GM18499 (cell line): ENCODE measurements around the gene NXPH4.

Experiments used
- ATAC-seq: cut with Tn5 transposase; IDR thresholded peaks from one replicate; pipeline ENCODE4 v1.9.1; 2021; ENCODE audit warnings: moderate number of reproducible peaks; ENCODE audit not compliant: insufficient read depth, unreplicated experiment

Gene NXPH4

DNA sequence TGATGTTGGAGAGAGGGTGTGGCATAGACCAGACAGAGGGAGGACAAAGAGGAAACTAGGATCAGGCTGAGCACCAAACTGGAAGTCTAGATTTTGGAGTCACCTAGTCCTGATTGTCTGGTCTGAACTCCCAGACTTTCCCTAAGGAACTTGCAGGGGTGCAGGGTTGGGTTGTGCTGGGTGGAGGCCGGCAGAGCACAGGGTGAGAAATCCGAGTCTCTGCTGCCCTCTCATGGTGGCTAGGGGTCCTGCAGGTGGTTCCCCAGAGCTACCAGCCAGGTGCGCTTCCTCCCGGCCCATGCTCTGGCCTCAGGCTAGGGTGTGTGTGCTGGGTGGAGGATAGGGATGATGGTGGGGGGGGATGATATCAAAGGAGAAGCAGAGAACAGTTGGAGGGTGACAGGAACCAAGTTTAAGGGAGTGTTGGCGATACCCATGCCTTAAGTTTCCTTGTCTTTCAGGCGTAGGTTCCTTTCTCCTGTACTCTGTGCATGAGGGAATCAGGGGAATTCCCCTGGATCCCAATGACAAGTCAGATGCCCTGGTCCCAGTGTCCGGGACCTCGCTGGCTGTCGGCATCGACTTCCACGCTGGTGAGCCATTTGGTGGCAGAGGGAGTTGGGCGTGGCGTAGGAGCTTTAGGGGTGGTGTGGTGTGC, 33.5 kb upstream of the NXPH4 start:
- ATAC-seq = no peak

- ATAC-seq = no peak
These were observed 32.5 kb upstream of the NXPH4 start for GRCh38 chr12:57183939-57184725.

DNA sequence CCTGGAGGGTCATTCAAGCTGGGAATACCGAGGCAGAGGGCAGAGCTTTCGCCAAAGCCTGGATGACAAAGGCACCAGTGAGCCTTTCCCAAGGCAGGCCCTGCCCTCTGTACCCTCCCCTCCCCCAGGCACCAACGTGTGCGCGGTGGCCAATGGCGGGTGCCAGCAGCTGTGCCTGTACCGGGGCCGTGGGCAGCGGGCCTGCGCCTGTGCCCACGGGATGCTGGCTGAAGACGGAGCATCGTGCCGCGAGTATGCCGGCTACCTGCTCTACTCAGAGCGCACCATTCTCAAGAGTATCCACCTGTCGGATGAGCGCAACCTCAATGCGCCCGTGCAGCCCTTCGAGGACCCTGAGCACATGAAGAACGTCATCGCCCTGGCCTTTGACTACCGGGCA, 31.2 kb upstream of the NXPH4 start:
- no peak for ATAC-seq

DNA sequence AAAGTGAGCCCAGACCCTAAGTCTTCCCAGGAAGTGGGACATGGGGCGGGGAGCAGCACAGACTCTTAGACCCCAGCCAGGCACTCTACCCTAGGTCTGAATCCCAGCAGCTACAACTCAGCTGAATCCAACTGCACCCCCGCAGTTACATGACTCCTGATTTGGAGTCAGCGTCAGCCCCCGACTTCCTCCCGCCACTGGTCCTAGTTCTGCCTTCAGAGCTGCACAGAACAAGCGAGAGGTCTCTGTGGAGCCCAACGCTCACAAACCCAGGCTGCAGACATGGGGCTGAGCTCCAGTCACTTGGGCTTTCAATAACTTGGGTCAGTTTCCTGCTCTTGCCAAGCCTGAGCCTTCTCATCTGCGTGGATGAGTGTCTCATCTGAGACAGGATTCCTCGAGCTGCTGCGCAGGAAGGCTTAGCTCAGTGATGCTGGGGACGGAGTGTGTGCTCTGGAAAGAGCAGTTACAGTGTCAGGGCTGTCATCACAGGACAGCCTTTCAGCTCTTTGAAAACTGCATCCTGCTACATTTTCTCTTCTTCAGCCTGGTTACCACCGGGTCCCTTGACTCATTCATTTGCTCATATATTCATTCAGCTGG, 30.6 kb upstream of the NXPH4 start:
- no peak for ATAC-seq

DNA sequence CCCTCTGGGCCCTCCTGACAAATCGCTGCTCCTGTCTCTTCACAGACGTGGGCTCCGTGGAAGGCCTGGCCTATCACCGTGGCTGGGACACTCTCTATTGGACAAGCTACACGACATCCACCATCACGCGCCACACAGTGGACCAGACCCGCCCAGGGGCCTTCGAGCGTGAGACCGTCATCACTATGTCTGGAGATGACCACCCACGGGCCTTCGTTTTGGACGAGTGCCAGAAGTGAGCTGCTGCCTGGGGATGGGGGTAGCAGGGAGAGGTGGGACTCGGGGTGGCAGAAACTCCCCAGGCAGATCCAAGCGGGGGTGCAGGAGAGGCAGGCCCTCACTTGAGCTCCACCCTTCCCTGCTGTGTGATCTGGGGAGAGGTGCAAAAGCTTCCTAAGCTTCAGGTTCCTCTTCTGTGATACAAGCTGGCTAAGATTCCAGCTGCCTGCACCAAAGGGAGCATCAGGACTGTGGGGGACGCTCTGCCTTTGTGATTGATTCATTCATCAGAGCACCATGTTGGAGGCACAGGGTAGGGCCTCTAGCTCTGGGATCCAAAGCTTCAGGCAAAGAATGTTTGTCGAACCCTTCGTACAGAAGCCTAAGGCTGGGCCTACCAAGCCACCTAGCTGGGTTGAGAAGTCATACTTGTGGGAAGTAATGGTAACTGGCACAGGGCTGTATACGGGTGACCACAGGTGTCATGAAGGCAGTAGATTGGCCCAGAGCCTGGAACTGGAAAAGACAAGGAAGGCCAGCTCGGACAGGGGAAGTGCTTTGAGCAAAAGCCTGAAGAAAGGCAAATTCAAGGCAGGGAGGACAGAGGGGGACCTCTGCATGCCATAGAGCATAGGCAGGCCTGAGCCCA, 29.1 kb upstream of the NXPH4 start:
- ATAC-seq = no peak

DNA sequence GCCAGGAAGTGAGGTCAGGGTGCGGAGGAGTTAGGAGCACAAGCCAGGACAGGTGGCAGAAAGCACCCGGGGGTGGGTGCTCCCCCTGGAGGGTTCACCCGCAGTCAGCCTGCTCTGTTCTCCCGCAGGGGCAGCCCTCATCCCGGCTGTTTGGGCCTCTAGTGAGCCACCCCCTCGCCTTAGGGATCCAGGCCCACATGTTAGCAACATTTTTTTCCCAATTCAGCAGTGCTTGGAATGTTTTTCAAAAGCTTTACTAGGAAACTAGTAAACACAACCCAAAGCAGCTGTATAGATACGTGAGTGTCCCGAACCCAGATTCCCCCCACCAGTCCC, 28.5 kb upstream of the NXPH4 start:
- ATAC-seq = no peak

- ATAC-seq = no peak
These were observed 26.6 kb upstream of the NXPH4 start for GRCh38 chr12:57190037-57190436.

DNA sequence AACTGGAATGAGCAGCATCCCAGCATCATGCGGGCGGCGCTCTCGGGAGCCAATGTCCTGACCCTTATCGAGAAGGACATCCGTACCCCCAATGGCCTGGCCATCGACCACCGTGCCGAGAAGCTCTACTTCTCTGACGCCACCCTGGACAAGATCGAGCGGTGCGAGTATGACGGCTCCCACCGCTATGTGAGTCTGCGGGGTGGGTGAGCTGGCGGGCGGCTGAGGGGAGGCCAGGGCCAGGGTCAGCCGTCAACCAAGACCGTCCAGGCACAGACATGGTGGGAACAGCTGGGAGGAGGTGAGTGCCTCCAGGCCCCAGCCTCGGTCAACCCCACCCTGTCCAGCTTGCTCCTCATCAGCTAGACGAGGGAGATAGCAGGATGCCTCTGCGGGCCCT, 25.8 kb upstream of the NXPH4 start:
- ATAC-seq = no peak

DNA sequence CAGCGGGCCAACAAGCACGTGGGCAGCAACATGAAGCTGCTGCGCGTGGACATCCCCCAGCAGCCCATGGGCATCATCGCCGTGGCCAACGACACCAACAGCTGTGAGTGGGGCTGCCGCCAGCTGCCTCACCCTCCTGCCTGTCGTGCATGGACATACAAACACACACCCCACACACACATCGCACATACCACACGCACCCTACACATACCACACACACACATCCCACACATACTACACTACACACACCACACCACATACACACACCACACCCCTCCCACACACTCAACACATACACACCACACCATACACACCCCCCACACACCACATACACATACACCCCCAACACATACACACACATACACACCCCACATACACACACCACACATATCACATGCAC, 25.2 kb upstream of the NXPH4 start:
- ATAC-seq = no peak

GRCh38 chr12:57192920-57193319, 23.7 kb upstream of the NXPH4 start:
- ATAC-seq = no peak

DNA sequence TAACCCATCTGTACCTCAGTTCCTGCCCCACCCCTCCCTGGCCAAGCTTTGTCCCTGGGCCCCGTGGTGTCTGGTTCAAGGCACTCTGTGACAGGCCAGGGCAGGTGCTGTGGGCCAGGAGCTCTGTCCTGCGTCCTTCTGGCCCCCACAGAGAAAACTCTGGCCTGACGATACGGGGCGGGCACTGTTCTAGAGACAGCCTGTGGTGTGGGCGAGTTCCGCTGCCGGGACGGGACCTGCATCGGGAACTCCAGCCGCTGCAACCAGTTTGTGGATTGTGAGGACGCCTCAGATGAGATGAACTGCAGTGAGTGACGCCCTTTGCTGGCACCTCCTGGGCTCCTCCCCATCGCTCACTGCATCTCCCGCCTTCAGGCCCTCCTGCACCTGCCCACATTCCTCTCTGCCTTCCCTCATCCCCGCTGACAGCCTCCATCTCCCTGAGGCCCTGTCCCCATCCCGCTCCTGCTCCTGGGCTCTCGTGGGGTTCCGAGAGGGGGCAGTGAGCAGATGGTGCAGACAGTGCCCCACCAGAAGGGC, 22.8 kb upstream of the NXPH4 start:
- no peak for ATAC-seq

DNA sequence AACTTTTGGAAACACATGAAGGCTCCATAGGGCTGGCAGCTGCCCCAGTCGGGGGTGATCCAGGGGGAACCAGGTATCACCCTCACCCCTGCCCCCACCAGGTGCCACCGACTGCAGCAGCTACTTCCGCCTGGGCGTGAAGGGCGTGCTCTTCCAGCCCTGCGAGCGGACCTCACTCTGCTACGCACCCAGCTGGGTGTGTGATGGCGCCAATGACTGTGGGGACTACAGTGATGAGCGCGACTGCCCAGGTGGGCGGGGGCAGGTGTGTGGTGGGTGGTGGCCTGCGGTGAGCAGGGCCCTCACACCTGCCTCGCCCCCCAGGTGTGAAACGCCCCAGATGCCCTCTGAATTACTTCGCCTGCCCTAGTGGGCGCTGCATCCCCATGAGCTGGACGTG, 22.3 kb upstream of the NXPH4 start:
- ATAC-seq = no peak

DNA sequence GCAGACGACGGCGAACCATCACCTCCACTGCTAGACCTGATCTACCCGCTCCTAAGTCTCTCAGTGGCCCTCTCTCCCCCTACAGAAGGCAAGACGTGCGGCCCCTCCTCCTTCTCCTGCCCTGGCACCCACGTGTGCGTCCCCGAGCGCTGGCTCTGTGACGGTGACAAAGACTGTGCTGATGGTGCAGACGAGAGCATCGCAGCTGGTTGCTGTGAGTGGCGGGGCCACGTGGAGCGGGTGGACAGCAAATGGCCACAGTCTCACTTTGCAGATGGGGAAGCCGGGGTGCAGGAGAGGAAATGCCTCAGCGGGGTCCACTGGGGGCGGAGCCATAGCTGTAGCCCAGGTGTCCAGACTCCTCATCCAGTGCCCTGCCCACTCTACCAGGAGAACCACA, 21.4 kb upstream of the NXPH4 start:
- no peak for ATAC-seq

DNA sequence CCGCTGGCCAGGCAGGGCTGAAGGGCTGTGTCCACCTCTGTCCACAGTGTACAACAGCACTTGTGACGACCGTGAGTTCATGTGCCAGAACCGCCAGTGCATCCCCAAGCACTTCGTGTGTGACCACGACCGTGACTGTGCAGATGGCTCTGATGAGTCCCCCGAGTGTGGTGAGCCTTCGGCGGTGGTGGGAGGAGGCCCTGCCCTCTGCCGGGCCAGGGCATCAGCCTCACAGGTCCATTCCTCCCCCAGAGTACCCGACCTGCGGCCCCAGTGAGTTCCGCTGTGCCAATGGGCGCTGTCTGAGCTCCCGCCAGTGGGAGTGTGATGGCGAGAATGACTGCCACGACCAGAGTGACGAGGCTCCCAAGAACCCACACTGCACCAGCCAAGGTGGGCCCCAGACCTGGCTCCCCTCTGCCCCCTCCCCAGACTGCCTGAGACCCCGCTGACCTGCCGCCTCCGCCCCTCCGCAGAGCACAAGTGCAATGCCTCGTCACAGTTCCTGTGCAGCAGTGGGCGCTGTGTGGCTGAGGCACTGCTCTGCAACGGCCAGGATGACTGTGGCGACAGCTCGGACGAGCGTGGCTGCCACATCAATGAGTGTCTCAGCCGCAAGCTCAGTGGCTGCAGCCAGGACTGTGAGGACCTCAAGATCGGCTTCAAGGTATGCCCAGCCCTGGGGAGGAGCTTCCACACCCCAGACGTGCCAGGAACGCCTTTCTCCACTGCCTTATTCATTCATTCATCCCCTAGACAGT, 20.8 kb upstream of the NXPH4 start:
- ATAC-seq = no peak

- no peak for ATAC-seq
These were observed 20.2 kb upstream of the NXPH4 start for GRCh38 chr12:57196439-57196838.

- ATAC-seq = no peak
These were observed 19.6 kb upstream of the NXPH4 start for GRCh38 chr12:57196956-57197355.

- ATAC-seq = no peak
These were observed 18.3 kb upstream of the NXPH4 start for GRCh38 chr12:57198329-57198728.

DNA sequence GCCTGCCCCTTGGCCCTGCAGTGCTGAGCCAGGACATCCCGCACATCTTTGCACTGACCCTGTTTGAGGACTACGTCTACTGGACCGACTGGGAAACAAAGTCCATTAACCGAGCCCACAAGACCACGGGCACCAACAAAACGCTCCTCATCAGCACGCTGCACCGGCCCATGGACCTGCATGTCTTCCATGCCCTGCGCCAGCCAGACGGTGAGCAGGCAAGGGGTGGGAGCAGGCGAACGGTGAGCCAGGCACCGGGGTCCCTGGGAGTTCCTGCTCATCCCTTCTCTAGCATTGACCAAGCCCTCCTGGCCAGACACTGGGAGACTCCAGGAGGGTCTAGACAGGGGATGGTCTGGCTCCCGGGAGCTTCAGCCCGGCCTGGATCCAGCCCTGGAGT, 17.4 kb upstream of the NXPH4 start:
- no peak for ATAC-seq

DNA sequence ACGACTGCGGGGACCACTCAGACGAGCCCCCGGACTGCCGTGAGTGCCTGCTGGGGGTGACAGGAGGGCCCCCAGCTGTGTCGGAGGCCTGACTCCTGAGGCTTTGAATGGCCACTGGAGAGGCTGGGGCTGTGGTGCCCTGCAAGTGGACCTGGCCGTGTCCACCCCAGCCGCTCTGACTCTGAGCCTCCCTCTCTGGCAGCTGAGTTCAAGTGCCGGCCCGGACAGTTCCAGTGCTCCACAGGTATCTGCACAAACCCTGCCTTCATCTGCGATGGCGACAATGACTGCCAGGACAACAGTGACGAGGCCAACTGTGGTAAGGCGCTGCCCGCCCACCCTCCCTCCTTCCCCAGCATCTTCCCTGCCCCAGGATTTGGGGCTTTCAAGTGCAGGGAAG, 16.1 kb upstream of the NXPH4 start:
- no peak for ATAC-seq

GRCh38 chr12:57201219-57201618, 15.4 kb upstream of the NXPH4 start:
- no peak for ATAC-seq
